Liver (tissue), 3 donors: ENCODE measurements around the gene NMUR1.

Experiments used
- CTCF ChIP-seq: fragments of 150-350 bp; IDR thresholded peaks from 2 replicates; pipeline ENCODE4 v1.5.1; 2017; ENCODE audit warnings: improper control_type of control experiment, low read depth, low read length; ENCODE audit not compliant: missing input control
- GABPA ChIP-seq, 2 donors: IDR thresholded peaks in 1 of 2; conservative IDR thresholded peaks in 1 of 2; 2 replicates each; pipeline ENCODE4 v1.6.1; 2016; ENCODE audit warnings: antibody characterized with exemption in 2 of 2, mild to moderate bottlenecking in 1 of 2, moderate library complexity in 1 of 2
- HNF4A ChIP-seq, 2 donors: conservative IDR thresholded peaks; 2 replicates each; pipeline ENCODE4 v1.6.1; 2016; ENCODE audit warnings: antibody characterized with exemption in 2 of 2, mild to moderate bottlenecking in 2 of 2
- RAD21 ChIP-seq, 2 donors: IDR thresholded peaks; 2 replicates each; pipeline ENCODE4 v1.6.1; 2016; ENCODE audit warnings: antibody characterized with exemption in 2 of 2, mild to moderate bottlenecking in 2 of 2
- REST ChIP-seq: IDR thresholded peaks from 2 replicates; pipeline ENCODE4 v1.6.1; 2016; ENCODE audit warnings: antibody characterized with exemption, mild to moderate bottlenecking
- SP1 ChIP-seq: IDR thresholded peaks from 2 replicates; pipeline ENCODE4 v1.6.1; 2018; ENCODE audit warnings: antibody characterized with exemption, mild to moderate bottlenecking
- TAF1 ChIP-seq: conservative IDR thresholded peaks from 2 replicates; pipeline ENCODE4 v1.6.1; 2016; ENCODE audit warnings: antibody characterized with exemption, mild to moderate bottlenecking
- YY1 ChIP-seq: IDR thresholded peaks from 2 replicates; pipeline ENCODE4 v1.6.1; 2016; ENCODE audit warnings: antibody characterized with exemption, mild to moderate bottlenecking
- TF ChIP-seq, protein P1 (sequence below): IDR thresholded peaks from 2 replicates; pipeline ENCODE4 v1.6.1; 2016; ENCODE audit warnings: antibody characterized with exemption
- donor health status: healthy.
- donor health status: healthy.

GRCh38 chr2:231579560-231579959 lies 49.3 kb upstream of the NMUR1 start:
- TF ChIP-seq HNF4A (conservative IDR thresholded peaks at IDR 0.05) (no peak), REST (no peak), GABPA (IDR thresholded peaks at IDR 0.05 in 1 of 2, conservative IDR thresholded peaks at IDR 0.05 in 1 of 2) (no peak), CTCF (no peak), SP1 (no peak), YY1 (no peak), RAD21 (IDR thresholded peaks at IDR 0.05) (no peak), TAF1 (no peak)
- TF ChIP-seq, protein P1, sequence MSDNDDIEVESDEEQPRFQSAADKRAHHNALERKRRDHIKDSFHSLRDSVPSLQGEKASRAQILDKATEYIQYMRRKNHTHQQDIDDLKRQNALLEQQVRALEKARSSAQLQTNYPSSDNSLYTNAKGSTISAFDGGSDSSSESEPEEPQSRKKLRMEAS: no peak
